DMS114 treated with DMSO at 0.1 percent for 48 hours (cell line): ENCODE measurements around the gene HS3ST5.

Source experiments
- DNase-seq: peaks from one replicate; lab custom pipeline; 2025; ENCODE audit not compliant: unreplicated experiment; lab: John Stamatoyannopoulos, UW

Gene HS3ST5, protein sequence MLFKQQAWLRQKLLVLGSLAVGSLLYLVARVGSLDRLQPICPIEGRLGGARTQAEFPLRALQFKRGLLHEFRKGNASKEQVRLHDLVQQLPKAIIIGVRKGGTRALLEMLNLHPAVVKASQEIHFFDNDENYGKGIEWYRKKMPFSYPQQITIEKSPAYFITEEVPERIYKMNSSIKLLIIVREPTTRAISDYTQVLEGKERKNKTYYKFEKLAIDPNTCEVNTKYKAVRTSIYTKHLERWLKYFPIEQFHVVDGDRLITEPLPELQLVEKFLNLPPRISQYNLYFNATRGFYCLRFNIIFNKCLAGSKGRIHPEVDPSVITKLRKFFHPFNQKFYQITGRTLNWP

DNA sequence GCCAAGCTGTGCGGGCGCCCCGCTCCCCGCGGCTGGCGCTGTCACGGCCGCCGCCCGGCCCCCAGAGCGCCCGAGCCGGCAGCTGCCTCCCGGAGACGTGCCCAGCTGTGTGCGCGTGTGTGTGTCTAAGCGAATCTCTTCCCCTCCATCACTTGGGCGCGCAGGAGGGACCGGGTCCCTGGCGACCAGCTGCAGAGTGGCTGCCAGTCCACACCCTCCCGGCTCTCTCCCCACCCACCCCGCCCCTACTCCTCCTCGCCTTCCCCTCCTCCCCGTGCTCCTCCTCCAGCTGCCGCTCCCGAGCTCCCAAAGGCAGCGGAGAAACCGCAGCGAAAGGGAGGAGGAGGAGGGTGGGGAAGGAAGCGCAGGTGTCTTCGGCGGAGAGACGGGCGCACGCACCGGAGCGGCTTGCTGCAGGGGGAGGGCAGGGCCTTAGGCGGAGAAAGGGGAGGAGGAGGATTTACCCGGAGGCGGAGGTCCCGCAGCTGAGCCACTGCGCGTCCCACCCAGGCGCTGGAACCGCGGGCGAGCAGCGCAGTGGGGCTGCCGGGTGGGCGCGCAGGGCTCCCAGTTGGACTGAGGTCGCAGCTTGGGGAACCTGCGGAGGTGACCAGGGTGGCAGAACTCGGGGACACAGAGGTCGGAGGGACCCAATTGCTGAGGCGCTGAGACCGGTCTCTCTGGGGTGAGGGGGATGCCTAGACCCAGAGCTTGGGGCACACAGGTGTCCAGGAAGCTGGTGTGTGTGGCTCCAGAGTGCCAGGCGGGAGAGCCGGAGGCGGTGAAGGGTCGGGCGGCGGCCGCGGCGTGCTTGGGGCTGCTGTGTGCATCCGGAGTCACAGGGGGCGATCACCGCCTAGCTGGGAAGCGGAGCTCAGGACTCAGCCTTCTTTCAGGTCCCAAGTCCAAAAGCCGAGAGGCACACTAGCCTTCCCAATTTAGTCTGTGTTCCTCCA lies at the start of gene HS3ST5:
HS3ST5 (minus strand) TSS at position 198 of the 956 bp plus-strand sequence. CDS start 280,178 bp downstream, outside the sequence.
- DNase-seq: peak; percentile 10

DNA sequence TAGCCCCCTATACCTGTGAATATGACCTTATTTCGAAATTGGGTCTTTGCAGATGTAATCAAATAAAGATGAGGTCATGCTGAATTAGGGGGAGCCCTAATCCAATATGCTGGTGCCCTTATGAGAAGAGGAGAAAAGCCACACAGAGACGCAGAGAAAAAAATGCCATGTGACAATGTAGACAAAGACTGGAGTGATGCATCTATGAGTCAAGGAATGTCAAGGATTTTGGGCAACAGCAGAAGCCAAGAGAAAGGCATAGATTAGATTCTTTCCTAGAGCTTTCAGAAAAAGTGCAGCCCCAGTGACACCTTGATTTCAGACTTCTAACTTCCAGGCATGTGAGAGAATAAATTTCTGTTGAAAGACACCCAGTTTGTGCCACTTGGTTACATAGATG lies 47.4 kb upstream of the HS3ST5 start:
- no peak for DNase-seq

DNA sequence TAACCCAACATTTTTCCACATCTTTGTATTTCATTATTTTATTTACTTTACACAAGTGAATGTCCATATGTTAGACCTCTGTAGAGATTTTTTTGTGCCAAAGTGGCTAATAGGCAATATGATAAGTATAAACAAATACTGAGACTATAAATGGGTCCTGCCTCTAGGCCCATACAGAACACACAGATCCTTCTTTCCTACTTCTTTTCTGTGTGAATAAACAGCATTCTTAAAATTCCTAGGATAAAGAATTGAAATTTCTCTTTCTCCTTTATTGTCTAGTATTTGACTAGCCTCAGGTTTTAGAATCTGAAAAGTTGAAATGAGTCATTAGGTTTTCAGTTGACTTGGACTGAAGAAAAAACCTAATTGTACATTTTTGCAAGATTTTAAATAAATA lies 46.3 kb upstream of the HS3ST5 start:
- no peak for DNase-seq

DNA sequence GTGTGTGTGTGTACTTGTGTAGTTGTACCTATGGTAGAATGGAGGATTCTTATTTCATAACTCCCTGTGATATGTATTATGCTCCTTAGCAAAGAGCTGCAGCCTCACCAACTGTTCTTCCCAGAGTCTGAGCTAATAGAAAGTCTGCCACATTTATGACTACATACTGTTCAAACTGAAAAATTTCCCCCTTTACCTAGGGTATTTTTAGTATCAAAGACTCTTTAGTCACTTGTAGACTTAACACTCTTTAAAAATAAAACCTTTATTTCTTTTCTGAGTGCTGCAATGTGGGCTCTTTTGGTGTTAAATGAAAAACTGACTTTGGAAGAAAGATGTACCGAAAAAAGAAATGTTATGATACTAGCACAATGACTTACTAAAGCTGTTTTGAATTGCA lies 39.6 kb upstream of the HS3ST5 start:
- no peak for DNase-seq

DNA sequence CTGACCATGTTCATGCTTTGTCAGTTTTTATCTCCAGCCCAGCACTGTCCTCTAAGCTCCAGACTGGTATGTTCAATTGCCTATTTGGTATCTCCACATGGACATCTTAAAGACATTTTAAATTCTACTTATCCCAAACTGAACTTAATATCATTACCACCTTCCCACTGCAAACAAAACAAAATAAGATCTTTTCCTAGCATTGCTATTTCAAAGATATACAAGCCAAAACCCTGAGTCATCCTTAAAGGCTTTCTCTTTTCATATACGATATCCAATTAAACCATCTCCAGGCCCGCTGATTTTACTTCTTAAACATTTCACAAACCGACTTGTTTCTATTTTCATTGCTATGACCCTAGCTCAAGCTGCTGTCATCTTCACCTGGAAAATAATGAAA lies 35.1 kb upstream of the HS3ST5 start:
- DNase-seq: no peak

DNA sequence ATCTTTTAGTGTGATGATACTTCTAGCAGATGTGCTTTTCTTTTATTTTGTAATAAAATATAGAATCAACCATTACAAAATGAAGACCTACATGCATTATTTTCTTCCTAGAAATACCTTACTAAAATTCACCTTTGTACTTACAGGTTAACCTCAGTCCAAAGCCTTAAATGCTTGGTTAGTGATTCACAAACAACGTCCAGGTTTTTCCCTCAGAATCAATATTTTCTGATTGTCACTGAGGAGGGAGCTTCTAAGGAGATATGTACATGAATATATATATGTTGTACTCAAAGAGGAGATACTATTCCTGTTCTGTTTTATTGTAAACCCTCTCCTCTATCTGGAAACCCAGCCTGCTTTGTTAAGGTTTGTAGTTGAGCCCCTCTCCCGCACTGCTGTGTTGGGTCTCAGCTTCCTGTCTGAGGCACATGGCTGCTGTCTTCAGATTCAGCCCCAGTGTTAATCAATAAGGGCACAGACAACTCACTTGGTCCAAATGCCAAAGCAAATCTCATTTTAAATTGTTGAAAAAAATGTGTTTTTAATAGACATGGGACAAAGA lies 33.9 kb upstream of the HS3ST5 start:
- DNase-seq: no peak

- no peak for DNase-seq
Measured at GRCh38 chr6:114375541-114376192, 32.8 kb upstream of the HS3ST5 start.

DNA sequence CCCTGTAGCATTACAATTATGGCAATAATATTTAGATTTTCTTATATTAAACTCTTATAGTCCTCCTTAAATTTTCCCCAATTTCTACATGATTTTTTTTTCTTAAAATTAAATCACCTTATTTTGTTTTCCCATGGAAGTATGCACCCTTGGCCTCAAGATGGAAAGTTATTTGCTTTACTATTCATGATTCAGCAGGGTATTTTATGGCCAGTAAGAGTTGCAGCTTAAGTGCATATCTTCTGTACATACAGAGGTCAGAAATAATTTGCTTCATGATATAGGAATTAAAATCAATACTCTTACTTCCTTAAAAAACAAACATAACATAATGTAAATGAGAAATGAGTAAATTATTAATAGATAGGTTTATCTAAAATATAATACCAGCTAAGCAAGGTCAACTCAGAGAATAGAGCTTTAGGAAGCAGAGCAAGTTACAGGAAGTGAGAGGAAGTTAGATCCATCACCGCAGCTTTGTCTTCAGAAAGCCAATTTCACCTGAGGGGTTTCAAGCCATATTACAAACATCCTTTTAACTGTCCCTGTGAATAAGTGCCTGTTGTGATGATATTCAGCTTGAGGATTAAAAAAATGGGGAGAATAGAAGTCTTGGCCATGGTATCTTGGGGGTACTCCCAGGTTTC lies 24.6 kb upstream of the HS3ST5 start:
- no peak for DNase-seq

DNA sequence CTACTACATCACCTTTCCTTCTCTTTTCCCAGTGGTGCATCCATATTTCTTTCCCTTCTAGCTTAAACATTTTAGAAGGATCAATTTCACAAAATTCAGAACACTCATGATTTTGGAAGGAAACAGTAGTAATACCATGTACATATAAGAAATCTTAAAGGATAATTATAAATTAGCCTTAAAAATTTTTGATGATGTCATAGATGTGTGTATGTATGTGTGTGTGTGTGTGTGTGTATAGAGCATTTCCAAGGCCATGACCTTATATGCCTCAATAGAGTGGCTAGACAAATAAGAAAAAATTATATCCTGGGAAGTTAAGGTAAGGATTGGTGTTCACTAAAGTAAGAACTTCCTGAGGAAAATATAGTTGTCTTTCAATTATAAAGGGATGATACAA lies 24.1 kb upstream of the HS3ST5 start:
- no peak for DNase-seq

GRCh38 chr6:114364301-114364700 lies 21.5 kb upstream of the HS3ST5 start:
- DNase-seq: no peak

DNA sequence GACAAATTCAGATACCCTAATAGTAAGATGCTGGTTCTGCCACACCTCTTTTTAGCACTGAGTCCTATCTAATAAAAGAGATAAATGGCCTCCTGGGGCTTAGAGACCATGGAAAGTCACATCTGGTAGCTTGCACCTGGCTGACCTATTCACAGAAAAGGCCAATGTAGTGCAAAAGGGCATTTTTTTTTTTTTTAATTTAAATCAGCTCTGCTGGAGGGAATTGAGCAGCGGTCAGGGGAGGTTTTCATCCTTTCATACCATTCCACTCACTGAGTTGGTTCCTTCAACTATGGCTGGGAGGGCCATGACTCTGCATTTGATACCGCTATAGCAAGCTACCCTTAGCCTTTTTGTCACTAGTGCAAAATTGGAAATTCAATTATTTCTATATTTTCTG lies 20.1 kb upstream of the HS3ST5 start:
- DNase-seq: no peak

GRCh38 chr6:114362396-114362795 lies 19.6 kb upstream of the HS3ST5 start:
- no peak for DNase-seq

DNA sequence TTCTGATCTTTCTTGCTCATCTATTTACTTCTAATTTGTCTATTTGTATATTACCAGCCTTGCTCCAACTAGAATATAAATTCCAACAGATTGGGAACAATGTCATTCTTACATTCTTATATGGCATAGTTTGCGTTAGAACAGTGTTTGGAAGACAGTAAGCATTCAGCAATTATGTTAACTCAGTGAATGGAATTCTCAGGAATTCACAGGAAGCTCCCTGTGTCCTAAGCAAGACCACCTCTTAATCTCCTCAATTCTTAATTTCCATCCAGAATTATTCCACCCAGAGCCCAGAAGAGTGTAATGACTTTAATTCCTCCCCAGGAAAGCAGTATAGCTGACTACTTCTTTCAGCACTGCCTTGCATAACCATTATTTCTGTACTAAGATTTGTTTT lies 18.2 kb upstream of the HS3ST5 start:
- DNase-seq: no peak

GRCh38 chr6:114355300-114355699 lies 12.5 kb upstream of the HS3ST5 start:
- no peak for DNase-seq

DNA sequence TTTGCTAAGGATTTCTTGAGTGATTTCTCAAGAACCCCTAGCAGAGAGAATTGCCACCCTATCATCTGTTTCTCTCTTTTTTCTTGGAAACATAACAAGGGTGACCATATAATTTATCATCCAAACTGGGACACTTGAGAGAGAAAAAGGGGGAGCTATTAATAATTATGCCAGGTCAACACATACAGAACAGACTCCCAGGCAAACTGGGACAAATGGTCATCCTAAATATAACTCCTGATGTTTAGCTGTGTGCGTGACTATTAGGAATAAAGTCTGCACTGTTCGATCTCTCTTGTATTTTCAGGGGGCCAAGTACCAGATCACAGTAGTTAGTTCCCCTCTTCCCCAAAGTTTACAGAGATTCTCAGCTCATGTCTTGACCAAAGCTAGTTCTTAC lies 11.7 kb upstream of the HS3ST5 start:
- no peak for DNase-seq

DNA sequence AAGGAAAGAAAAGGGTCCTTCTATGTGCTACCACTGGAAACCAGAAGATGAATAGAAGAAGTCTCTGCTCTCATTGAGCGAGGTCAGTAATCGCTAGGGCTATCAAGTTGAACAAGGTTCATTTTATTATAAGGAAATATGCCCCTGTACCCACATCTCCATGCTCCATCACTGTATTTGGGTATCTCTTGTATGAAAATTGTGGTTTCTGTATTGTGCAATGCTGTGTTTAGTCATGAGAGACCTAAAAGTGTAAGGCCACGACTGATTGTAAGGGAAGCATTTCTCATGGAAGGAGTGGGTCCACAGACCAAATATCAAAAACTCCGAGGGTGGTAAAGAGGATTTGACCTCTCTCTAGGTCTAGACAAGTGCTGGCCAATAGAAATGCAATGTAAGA lies 3.6 kb upstream of the HS3ST5 start:
- no peak for DNase-seq

DNA sequence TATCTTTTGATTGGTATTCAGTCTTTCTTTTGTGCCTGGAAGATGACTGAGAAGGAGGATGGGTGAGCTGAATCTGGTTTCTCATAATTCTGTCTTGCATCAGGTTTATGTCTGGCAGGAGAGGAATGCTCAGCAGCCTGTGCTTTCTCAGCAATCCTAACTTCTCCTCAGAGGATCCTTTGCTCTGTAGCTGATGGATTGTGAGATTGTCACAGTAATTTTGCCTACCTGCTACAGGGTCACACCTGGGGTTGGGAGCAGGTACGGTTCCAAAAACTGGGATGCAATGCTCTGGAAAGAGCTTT lies 2.1 kb upstream of the HS3ST5 start:
- no peak for DNase-seq

DNA sequence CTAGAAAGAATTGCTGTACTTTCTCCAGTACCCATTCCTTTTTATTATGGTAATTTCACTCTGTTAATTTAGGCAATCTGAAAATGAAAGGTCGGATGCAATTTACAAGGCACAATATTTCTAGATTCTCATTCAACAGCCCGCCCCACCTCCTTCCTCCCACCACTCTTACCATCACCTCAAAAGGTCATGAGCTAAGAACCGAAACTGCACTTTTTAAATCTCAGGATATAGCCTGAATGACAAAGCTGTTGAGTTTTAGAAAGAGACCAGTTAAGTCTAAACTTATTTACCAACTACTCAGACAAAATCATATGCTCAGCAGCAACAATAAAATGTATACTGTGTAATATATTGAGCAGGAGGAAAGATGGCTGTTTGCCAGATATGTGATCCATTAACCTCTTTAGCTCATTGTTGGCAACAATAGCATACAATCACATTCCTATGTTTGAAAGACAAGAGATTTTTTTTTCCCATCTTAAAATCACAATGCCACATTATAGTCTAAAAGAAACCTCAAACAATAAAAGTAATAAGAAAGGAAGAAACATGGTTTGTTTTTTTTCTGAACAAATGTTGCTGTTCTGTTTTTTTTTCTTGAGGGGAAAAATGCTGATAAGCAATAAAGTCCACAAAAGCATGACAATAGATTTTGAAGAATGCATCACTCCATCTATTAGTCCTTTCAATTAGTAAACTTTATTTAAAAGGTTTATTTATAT lies 1.6 kb upstream of the HS3ST5 start:
- no peak for DNase-seq

GRCh38 chr6:114343782-114344144 lies 940 bp upstream of the HS3ST5 start:
- no peak for DNase-seq

GRCh38 chr6:114342086-114342825 lies 567 bp downstream of the HS3ST5 start:
- no peak for DNase-seq
